CD4-positive, alpha-beta T cell (primary cell): ENCODE results near the gene LCE2A. TPM values are rescaled to one million over a fixed set of nuclear protein-coding genes. Genes with fewer than 3 reads are reported as not detected.

Source experiments
- ATAC-seq: fragments of 200-7000 bp; cut with Tn5 transposase; one replicate; pipeline ENCODE4 v1.10.0; 2022; ENCODE audit warnings: mild to moderate bottlenecking; ENCODE audit not compliant: poor library complexity
- CTCF ChIA-PET: fragments of 350-600 bp; sonication (Branson Sonifier 250); formaldehyde crosslinking; loops from one replicate; lab custom pipeline; 2021; ENCODE audit warnings: antibody characterized with exemption, inconsistent platforms; lab: Charles Lee
- POLR2A ChIA-PET: fragments of 350-600 bp; sonication (Branson Sonifier 250); formaldehyde crosslinking; loops from one replicate; lab custom pipeline; 2021; ENCODE audit warnings: antibody characterized with exemption, inconsistent platforms; lab: Charles Lee
- DNase-seq, 14 experiments: peaks; one replicate each; pipeline ENCODE4 v3.0.0-alpha.2; 2013 to 2020; ENCODE audit warnings: mixed read lengths in 2 of 14
- H3K27ac ChIP-seq, 2 donors: one replicate each; pipeline versions ENCODE4 v1.5.1 to v1.7.0; 2013; ENCODE audit warnings: low read length in 2 of 2, low read depth in 1 of 2, mild to moderate bottlenecking in 1 of 2
- H3K27me3 ChIP-seq, 2 experiments: 1 replicate in 1 of 2; 2 replicates in 1 of 2; pipeline versions ENCODE4 v1.6.1 to v1.7.0; 2013; ENCODE audit warnings: low read length in 2 of 2, control low read depth in 1 of 2, mild to moderate bottlenecking in 1 of 2, moderate library complexity in 1 of 2; ENCODE audit not compliant: insufficient read depth in 2 of 2, control insufficient read depth in 1 of 2
- H3K36me3 ChIP-seq: one replicate; pipeline ENCODE4 v1.6.1; 2013; ENCODE audit warnings: low read length, control low read depth; ENCODE audit not compliant: insufficient read depth
- H3K4me1 ChIP-seq: one replicate; pipeline ENCODE4 v1.6.1; 2013; ENCODE audit warnings: low read length, control low read depth; ENCODE audit not compliant: insufficient read depth
- H3K4me3 ChIP-seq: one replicate; pipeline ENCODE4 v1.5.1; 2013; ENCODE audit warnings: mild to moderate bottlenecking, low read length, moderate library complexity
- H3K9me3 ChIP-seq, 2 experiments: 1 replicate in 1 of 2; 2 replicates in 1 of 2; pipeline versions ENCODE4 v1.6.1 to v1.7.0; 2013; ENCODE audit warnings: low read length in 2 of 2, mild to moderate bottlenecking in 2 of 2, control low read depth in 1 of 2, moderate library complexity in 1 of 2; ENCODE audit not compliant: control insufficient read depth in 1 of 2, insufficient read depth in 1 of 2
- H3K27ac Mint-ChIP-seq: one replicate; pipeline ENCODE4 v1.8.0; 2020; ENCODE audit warnings: mixed read lengths
- H3K27me3 Mint-ChIP-seq: one replicate; pipeline ENCODE4 v1.8.0; 2021; ENCODE audit warnings: mixed read lengths
- H3K36me3 Mint-ChIP-seq: one replicate; pipeline ENCODE4 v1.8.0; 2021; ENCODE audit warnings: low read depth, mixed read lengths
- H3K4me1 Mint-ChIP-seq: one replicate; pipeline ENCODE4 v1.8.0; 2021; ENCODE audit warnings: low read depth, mixed read lengths
- H3K4me3 Mint-ChIP-seq: one replicate; pipeline ENCODE4 v1.8.0; 2020; ENCODE audit warnings: mild to moderate bottlenecking, mixed read lengths
- H3K9me3 Mint-ChIP-seq: one replicate; pipeline ENCODE4 v1.8.0; 2020; ENCODE audit warnings: mixed read lengths
- intact Hi-C, 2 experiments: fragments of 100-400 bp; cut with DNase I in 1 of 2; cut with micrococcal nuclease in 1 of 2; formaldehyde crosslinking; loops; one replicate each; pipeline versions ENCODE4 v1.15.1 to v1.9.0; 2023 to 2025; cut with DNase I, micrococcal nuclease
- total RNA-seq, 174 experiments: library from RNA in 2 of 174; stranded (reverse) in 2 of 174; gene quantifications; one replicate each; pipeline ENCODE4 v1.2.3 and lab custom pipeline; 2021 to 2026
- TF ChIP-seq, protein P1 (sequence below): fragments of 200-600 bp; IDR thresholded peaks from one replicate; pipeline ENCODE4 v1.8.0; 2022; ENCODE audit warnings: antibody characterized with exemption, mild to moderate bottlenecking

Gene LCE2A
- total RNA-seq, 2 experiments from 2014 or later: not detected

DNA sequence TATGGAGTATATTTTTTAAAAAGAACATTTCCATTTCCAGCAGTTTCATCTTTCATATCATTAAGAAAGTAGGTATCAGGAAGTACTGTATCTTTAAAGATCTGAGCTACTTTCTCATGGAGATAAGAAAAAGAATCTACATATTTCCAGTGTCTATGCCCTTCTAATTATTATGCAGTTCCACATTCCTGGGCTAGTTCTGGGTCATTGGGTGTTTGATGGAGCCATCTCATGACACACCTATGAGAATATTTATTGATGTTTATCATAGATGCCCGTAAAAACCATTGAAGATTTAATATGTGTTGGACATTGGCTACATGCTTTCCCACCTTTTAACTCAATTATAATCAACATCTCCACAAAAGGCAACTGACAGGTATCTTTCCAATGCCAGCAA lies 30.8 kb downstream of the LCE2A start:
- no peaks in the 10 kb centered on the region for H3K9me3 Mint-ChIP-seq
- ChIA-PET POLR2A (no interaction called here), CTCF (no interaction called here)
- no peaks in the 10 kb centered on the region for H3K4me1 Mint-ChIP-seq
- Histone ChIP-seq H3K36me3 (no peaks in the 10 kb centered on the region), H3K4me3 (no peak overlapping the region), H3K4me1 (no peaks in the 10 kb centered on the region), H3K9me3 (no peaks in the 10 kb centered on the region), H3K27me3 (peaks cover 0 to 10% of the 10 kb centered on the region in 2 experiments), H3K27ac (no peak overlapping the region)
- no peak overlapping the region for H3K4me3 Mint-ChIP-seq
- TF ChIP-seq, protein P1, sequence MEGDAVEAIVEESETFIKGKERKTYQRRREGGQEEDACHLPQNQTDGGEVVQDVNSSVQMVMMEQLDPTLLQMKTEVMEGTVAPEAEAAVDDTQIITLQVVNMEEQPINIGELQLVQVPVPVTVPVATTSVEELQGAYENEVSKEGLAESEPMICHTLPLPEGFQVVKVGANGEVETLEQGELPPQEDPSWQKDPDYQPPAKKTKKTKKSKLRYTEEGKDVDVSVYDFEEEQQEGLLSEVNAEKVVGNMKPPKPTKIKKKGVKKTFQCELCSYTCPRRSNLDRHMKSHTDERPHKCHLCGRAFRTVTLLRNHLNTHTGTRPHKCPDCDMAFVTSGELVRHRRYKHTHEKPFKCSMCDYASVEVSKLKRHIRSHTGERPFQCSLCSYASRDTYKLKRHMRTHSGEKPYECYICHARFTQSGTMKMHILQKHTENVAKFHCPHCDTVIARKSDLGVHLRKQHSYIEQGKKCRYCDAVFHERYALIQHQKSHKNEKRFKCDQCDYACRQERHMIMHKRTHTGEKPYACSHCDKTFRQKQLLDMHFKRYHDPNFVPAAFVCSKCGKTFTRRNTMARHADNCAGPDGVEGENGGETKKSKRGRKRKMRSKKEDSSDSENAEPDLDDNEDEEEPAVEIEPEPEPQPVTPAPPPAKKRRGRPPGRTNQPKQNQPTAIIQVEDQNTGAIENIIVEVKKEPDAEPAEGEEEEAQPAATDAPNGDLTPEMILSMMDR: no peak
- H3K27me3 Mint-ChIP-seq: peaks cover 30% of the 10 kb centered on the region
- no peaks in the 10 kb centered on the region for H3K36me3 Mint-ChIP-seq
- no peak overlapping the region for H3K27ac Mint-ChIP-seq
- DNase-seq (no peak), ATAC-seq (no peak)
- intact Hi-C loops: no loop called here

DNA sequence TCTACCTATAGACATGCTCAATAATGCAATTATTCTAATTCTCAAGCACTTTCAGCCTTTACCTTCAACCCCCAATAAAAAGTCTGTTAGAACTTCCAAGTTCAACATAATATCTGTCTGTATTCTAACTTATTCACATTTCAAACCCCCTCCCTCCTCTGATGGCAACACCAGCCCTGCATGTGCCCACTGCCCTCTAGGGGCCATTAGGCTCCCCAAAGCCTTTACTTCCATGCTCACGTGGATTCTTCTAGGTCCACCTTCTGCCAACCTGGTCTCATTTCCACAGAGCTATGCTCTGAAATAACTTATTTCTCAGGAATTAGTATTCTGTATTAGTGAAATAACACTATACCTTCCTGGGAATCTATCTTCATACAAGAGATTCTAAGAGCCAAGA lies 37.5 kb downstream of the LCE2A start:
- DNase-seq (no peak), ATAC-seq (no peak)
- no peaks in the 10 kb centered on the region for H3K36me3 Mint-ChIP-seq
- no peak overlapping the region for H3K4me3 ChIP-seq
- no peak overlapping the region for H3K4me3 Mint-ChIP-seq
- H3K27ac Mint-ChIP-seq: no peak overlapping the region
- CTCF ChIA-PET: no interaction called here
- H3K4me1 Mint-ChIP-seq: no peaks in the 10 kb centered on the region
- peaks cover 6 to 9% of the 10 kb centered on the region in 2 experiments for H3K27me3 ChIP-seq
- no peak overlapping the region for H3K27ac ChIP-seq
- TF ChIP-seq, protein P1: no peak
- no peaks in the 10 kb centered on the region for H3K9me3 ChIP-seq
- intact Hi-C loops: no loop called here
- H3K27me3 Mint-ChIP-seq: peaks cover 46% of the 10 kb centered on the region
- H3K9me3 Mint-ChIP-seq: no peaks in the 10 kb centered on the region
- no peaks in the 10 kb centered on the region for H3K4me1 ChIP-seq
- no peaks in the 10 kb centered on the region for H3K36me3 ChIP-seq
- POLR2A ChIA-PET: no interaction called here

DNA sequence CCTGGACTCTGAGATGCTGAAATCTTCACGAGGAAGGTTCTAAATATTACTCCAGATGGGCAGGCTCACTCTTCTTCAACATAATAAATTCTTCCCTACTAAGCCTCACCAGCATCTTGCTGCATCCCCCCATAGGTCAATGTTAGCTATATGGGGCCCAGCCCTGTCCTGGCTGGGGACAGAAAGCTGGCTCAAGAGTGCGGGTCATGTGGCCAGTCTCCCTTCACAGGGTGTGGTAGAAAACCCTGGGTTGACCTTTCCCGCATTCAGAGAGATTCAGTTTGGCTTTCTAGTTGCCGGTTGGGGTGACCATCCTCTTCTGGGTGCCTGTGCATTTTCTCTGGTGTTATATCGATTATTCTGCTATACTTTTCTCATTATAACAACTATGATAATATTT lies 39.9 kb downstream of the LCE2A start:
- POLR2A ChIA-PET: no interaction called here
- H3K36me3 ChIP-seq: no peaks in the 10 kb centered on the region
- H3K36me3 Mint-ChIP-seq: no peaks in the 10 kb centered on the region
- CTCF ChIA-PET: no interaction called here
- intact Hi-C loops: no loop called here
- H3K9me3 Mint-ChIP-seq: no peaks in the 10 kb centered on the region
- H3K27me3 ChIP-seq: peaks cover 0 to 9% of the 10 kb centered on the region in 2 experiments
- H3K9me3 ChIP-seq: no peaks in the 10 kb centered on the region
- DNase-seq (no peak), ATAC-seq (no peak)
- H3K27me3 Mint-ChIP-seq: peaks cover 56% of the 10 kb centered on the region
- no peaks in the 10 kb centered on the region for H3K4me1 Mint-ChIP-seq
- no peak overlapping the region for H3K27ac Mint-ChIP-seq
- H3K4me1 ChIP-seq: no peaks in the 10 kb centered on the region
- no peak overlapping the region for H3K4me3 ChIP-seq
- TF ChIP-seq, protein P1: no peak
- no peak overlapping the region for H3K4me3 Mint-ChIP-seq
- no peak overlapping the region for H3K27ac ChIP-seq
